HG03135 (cell line): ENCODE measurements around the gene CDH18.

Source experiments
- ATAC-seq: cut with Tn5 transposase; IDR thresholded peaks from one replicate; pipeline ENCODE4 v1.9.1; 2021; ENCODE audit warnings: mild to moderate bottlenecking, moderate library complexity; ENCODE audit not compliant: unreplicated experiment

CDH18 gene

GRCh38 chr5:19930451-19930850, 57.5 kb downstream of the CDH18 start:
- no peak for ATAC-seq

- ATAC-seq: no peak
Observed at GRCh38 chr5:19928562-19929421, 59.2 kb downstream of the CDH18 start.

- ATAC-seq: no peak
Observed at GRCh38 chr5:19927919-19928318, 60.1 kb downstream of the CDH18 start.

GRCh38 chr5:19927170-19927569, 60.8 kb downstream of the CDH18 start:
- ATAC-seq: no peak

- no peak for ATAC-seq
Observed at GRCh38 chr5:19923742-19924141, 64.3 kb downstream of the CDH18 start.

GRCh38 chr5:19920761-19921160, 67.2 kb downstream of the CDH18 start:
- ATAC-seq: no peak

GRCh38 chr5:19918780-19919179, 69.2 kb downstream of the CDH18 start:
- no peak for ATAC-seq

- no peak for ATAC-seq
Observed at GRCh38 chr5:19917588-19918122, 70.3 kb downstream of the CDH18 start.

GRCh38 chr5:19910136-19910535, 77.9 kb downstream of the CDH18 start:
- no peak for ATAC-seq

- ATAC-seq: no peak
Observed at GRCh38 chr5:19904766-19905165, 83.2 kb downstream of the CDH18 start.

GRCh38 chr5:19903611-19904010, 84.4 kb downstream of the CDH18 start:
- no peak for ATAC-seq

- ATAC-seq: no peak
Observed at GRCh38 chr5:19902316-19902934, 85.6 kb downstream of the CDH18 start.

GRCh38 chr5:19900269-19900668, 87.7 kb downstream of the CDH18 start:
- ATAC-seq: no peak

GRCh38 chr5:19891658-19892057, 96.3 kb downstream of the CDH18 start:
- no peak for ATAC-seq

GRCh38 chr5:19886123-19886917, 101.7 kb downstream of the CDH18 start:
- no peak for ATAC-seq

GRCh38 chr5:19885040-19885824, 102.8 kb downstream of the CDH18 start:
- ATAC-seq: no peak

- ATAC-seq: no peak
Observed at GRCh38 chr5:19880859-19881436, 107.1 kb downstream of the CDH18 start.

- ATAC-seq: no peak
Observed at GRCh38 chr5:19880458-19880857, 107.5 kb downstream of the CDH18 start.

- no peak for ATAC-seq
Observed at GRCh38 chr5:19874811-19875210, 113.2 kb downstream of the CDH18 start.

- ATAC-seq: no peak
Observed at GRCh38 chr5:19866090-19866450, 121.9 kb downstream of the CDH18 start.
